SK-N-MC (cell line): ENCODE data around the gene JAKMIP3.

Experiments used
- EZH2 ChIP-seq: fragments of 200-600 bp; sonication (generic); IDR thresholded peaks from one replicate; pipeline ENCODE4 v1.6.1; 2017; ENCODE audit warnings: antibody characterized with exemption
- POLR2AphosphoS5 ChIP-seq: IDR thresholded peaks from 2 replicates; pipeline ENCODE4 v1.6.1; 2012; ENCODE audit warnings: mild to moderate bottlenecking, low read depth, low read length, borderline replicate concordance

DNA sequence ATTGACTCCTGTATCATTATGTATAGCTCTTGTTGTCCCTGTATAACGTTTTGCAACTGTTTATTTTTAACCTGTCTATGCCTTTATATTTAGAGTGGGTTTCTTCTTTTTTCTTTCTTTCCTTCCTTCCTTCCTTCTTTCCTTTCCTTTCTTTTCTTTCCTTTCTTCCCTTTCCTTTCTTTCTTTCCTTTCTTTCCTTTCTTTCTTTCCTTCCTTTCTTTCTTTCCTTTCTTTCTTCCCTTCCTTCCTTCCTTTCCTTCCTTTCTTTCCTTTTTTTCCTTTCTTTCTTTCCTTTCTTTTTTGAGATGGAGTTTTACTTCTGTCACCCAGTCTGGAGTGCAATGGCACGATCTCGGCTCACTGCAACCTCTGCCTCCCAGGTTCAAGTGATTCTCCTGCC, 5.9 kb downstream of the JAKMIP3 start:
- TF ChIP-seq EZH2 (no peak), POLR2AphosphoS5 (no peak)
